Kidney epithelial cell (primary cell): Measurements from ENCODE around the gene GLIS2. TPM values are rescaled to one million over a fixed set of nuclear protein-coding genes. Genes with fewer than 3 reads are reported as not detected.
A peak's percentile ranks its signal among the peaks of the same experiment; 100 is the strongest.

Experiments
- DNase-seq: peaks from one replicate; pipeline ENCODE4 v3.0.0-alpha.2; 2010; ENCODE audit warnings: low read depth
- H3K27me3 ChIP-seq: 2 replicates; pipeline ENCODE4 v1.6.0; 2011; ENCODE audit warnings: low read length; ENCODE audit not compliant: control insufficient read depth, insufficient read depth
- H3K36me3 ChIP-seq: 2 replicates; pipeline ENCODE4 v1.5.1; 2011; ENCODE audit warnings: low read length; ENCODE audit not compliant: control insufficient read depth, insufficient read depth
- H3K4me3 ChIP-seq: 2 replicates; pipeline ENCODE4 v1.5.1; 2011; ENCODE audit warnings: low read depth, mild to moderate bottlenecking, control low read depth, low read length
- total RNA-seq: library from RNA; depleted of rRNA; stranded (reverse); fragments of >200 nt; gene quantifications from 2 replicates; pipeline ENCODE4 v1.2.3, GENCODE V29; 2015
- TF ChIP-seq, protein P1 (sequence below): IDR thresholded peaks from 2 replicates; pipeline ENCODE4 v1.5.1; 2011; ENCODE audit warnings: mild to moderate bottlenecking, moderate library complexity, low read length, control low read depth, inconsistent platforms; ENCODE audit not compliant: insufficient read depth, poor library complexity, severe bottlenecking

Gene GLIS2
- total RNA-seq, 1 donor from 2014 or later: 11.5 TPM

DNA sequence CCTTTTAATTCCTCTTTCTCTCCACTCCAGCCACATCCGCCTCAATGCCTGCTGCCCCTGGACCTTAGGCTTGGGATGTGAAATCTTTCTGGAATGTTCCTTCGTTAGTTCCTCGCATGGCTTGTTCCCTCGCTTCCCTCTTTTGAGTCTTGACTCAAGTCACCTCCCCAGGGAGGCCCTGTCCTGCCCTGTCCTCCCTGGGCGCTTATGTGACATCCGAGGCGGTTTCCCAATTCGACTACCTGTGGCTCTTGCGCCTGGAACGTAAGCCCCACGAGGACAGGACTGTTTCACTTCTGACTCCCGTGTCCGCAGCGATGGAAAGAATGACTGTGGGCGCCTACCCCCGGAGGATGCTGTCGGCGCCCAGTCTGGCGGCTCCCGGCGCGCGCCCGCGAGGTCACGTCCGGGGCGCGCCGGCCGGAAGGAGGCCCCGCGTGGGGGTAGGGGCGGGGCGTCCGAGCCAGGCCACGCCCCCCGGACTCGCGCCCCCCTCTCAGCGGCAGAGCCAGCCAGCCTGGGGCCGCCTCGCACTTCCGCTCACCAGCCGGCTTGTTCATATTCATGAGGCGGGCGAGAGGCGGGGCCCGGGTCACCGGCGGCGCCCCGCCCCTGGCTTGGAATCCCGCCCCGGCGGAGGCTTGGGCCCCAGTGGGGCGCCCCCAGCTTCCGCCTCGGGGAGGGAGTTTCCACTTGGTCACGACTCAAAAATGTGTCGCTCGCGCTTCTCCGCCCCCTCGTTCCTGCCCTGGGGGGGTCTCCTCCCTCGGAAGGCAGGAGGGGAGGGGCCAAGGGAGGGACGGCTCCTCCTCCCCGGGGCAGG, 8.4 kb upstream of the GLIS2 start:
- no peak for DNase-seq
- Histone ChIP-seq H3K4me3 (peak overlapping the region; percentile 50), H3K27me3 (no peaks in the 10 kb centered on the region), H3K36me3 (no peaks in the 10 kb centered on the region)
- TF ChIP-seq, protein P1, sequence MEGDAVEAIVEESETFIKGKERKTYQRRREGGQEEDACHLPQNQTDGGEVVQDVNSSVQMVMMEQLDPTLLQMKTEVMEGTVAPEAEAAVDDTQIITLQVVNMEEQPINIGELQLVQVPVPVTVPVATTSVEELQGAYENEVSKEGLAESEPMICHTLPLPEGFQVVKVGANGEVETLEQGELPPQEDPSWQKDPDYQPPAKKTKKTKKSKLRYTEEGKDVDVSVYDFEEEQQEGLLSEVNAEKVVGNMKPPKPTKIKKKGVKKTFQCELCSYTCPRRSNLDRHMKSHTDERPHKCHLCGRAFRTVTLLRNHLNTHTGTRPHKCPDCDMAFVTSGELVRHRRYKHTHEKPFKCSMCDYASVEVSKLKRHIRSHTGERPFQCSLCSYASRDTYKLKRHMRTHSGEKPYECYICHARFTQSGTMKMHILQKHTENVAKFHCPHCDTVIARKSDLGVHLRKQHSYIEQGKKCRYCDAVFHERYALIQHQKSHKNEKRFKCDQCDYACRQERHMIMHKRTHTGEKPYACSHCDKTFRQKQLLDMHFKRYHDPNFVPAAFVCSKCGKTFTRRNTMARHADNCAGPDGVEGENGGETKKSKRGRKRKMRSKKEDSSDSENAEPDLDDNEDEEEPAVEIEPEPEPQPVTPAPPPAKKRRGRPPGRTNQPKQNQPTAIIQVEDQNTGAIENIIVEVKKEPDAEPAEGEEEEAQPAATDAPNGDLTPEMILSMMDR: no peak

DNA sequence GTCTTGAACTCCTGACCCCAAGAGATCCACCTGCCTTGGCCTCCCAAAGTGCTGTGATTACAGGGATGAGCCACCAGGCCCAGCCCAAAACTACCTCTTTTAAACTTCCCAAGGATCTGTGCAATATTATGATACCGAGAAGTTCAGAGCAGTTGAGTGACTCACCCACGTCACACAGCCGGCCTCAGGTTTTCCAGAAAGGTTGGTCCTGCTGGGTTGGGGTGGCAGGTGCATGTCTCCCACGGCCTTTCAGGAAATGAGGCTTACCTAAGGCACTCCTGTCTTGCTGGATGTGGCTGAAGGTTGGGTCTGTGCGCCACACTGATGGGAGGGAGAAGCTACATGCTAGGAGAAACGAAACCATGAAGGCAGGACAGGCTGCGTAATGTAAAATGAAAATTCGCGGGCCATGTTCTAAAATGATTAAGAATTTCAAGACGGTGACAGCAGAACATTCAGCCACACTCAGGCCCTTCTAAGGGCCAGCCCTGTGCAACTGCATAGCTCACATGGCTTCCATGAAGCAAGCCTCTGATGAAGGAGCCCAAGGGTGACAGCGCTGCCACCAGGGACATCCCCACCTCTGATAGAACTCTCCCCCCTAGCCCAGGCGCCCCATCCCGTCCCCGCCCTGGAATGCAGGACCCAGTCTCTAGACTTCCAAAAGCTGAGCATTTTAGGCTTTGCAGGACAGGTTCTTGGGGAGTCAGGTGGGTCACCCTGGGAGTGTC, 6.6 kb upstream of the GLIS2 start:
- Histone ChIP-seq H3K27me3 (no peaks in the 10 kb centered on the region), H3K36me3 (no peaks in the 10 kb centered on the region), H3K4me3 (no peak overlapping the region)
- no peak for DNase-seq
- TF ChIP-seq, protein P1: no peak

DNA sequence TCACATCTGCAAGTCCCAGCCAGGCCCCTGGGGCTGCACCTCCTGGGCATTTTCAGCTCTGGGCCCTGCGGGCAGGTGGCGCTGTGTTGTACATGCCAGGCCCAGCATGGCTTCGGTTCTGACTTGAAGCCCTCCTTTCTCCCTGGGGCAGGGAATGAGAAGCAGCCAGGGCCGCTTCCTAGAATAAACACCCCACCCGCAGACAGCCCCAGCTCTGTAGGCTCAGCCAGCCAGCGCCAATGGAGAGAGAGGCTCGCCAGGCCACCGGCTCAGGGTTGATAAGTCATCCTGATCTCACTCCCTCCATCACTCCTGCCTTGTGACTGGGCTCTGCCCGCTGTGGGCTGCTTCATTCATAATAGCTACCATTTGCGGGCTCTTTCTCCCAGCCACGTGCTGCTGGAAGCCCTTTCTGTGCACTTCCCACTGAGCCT, 6.0 kb upstream of the GLIS2 start:
- no peak overlapping the region for H3K4me3 ChIP-seq
- TF ChIP-seq, protein P1: peak; percentile 75
- H3K36me3 ChIP-seq: no peaks in the 10 kb centered on the region
- no peaks in the 10 kb centered on the region for H3K27me3 ChIP-seq
- peak; percentile 42 for DNase-seq

GRCh38 chr16:4313563-4314531, 2.0 kb upstream of the GLIS2 start:
- H3K27me3 ChIP-seq: no peaks in the 10 kb centered on the region
- no peaks in the 10 kb centered on the region for H3K36me3 ChIP-seq
- DNase-seq: no peak
- H3K4me3 ChIP-seq: no peak overlapping the region
- TF ChIP-seq, protein P1: peak; percentile 71

DNA sequence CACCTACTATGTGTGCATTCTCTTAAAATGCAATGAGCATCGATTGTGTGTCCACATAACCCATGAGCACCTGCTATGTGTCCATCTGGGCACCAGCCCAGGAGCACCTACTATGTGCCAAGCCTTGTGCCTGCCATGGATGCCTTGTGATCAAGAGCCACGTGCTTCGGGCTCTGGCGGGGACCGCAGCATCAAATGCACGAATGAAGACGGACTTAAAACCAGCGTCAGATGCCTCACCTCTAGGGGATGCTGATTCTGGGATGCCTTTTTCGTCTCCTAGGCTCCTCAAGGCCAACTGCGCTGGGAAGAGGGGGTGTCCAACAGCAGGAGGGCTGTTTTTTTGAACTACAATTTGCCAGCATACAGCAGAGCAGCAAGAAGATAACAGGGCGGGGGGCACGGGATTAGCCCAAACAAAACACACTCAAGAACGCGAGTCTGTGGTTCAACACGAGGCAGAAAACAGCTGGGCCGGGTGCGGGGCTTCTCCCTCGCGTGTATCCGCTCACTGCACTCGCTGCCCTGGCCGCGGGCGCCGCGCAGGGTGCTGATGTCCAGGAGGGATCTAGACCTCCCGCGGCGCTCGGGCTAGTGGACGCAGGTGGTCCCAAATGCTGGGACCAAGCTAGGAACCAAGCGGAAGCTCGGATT, 1.2 kb upstream of the GLIS2 start:
- peak overlapping the region; percentile 87 for H3K4me3 ChIP-seq
- no peak for DNase-seq
- TF ChIP-seq, protein P1: no peak
- no peaks in the 10 kb centered on the region for H3K36me3 ChIP-seq
- no peaks in the 10 kb centered on the region for H3K27me3 ChIP-seq
